ENCODE measurements around the gene SLC27A2.

DNA sequence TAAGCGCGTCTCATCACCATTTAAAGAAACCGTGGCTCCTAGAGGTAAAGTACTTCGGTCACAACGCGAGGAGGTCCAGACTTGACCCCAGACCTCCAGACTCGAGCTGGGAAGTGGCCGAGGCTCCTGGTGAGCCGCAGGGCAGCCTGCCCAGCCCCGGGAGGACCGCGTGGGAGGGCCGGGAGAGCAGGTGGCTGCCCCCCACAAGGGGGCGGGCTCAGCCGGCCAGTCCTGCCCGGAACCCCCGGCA, at the start of gene SLC27A2:
- TF ChIP-seq EZH2 (IDR thresholded peaks at IDR 0.05; ENCODE audit: insufficient read depth, poor library complexity, severe bottlenecking) (no peak), EZH2phosphoT487 (IDR thresholded peaks at IDR 0.05; ENCODE audit: insufficient read depth, low read depth) (no peak)
